ENCODE results near the gene NPR3.

GRCh38 chr5:32690153-32690552 is 21.0 kb upstream of the NPR3 start:
- TF ChIP-seq POLR2AphosphoS5 (IDR thresholded peaks at IDR 0.05) (no peak), CTCF (IDR thresholded peaks at IDR 0.05) (no peak), POLR2A (IDR thresholded peaks at IDR 0.05) (no peak), EP300 (IDR thresholded peaks at IDR 0.05) (no peak)
